Mucosa of descending colon (tissue), 3 donors: ENCODE measurements around the gene TAF6L. TPM values are rescaled to one million over a fixed set of nuclear protein-coding genes. Genes with fewer than 3 reads are reported as not detected.

Source experiments
- ATAC-seq: fragments of 200-7000 bp; cut with Tn5 transposase; one replicate; pipeline ENCODE4 v1.9.1; 2020; ENCODE audit warnings: mild to moderate bottlenecking, moderate library complexity
- DNase-seq, 3 donors: peaks; one replicate each; pipeline ENCODE4 v3.0.0-alpha.2; 2020
- H3K36me3 ChIP-seq: fragments of 200-600 bp; one replicate; pipeline ENCODE4 v1.8.0; 2021; ENCODE audit warnings: low read depth, mild to moderate bottlenecking
- H3K4me1 ChIP-seq: fragments of 200-600 bp; one replicate; pipeline ENCODE4 v1.8.0; 2021; ENCODE audit warnings: low read depth, mild to moderate bottlenecking
- H3K4me3 ChIP-seq: fragments of 200-600 bp; one replicate; pipeline ENCODE4 v1.8.0; 2021; ENCODE audit warnings: mild to moderate bottlenecking
- H3K9me3 ChIP-seq: fragments of 200-600 bp; one replicate; pipeline ENCODE4 v1.8.0; 2021; ENCODE audit warnings: mild to moderate bottlenecking
- intact Hi-C, 2 donors: fragments of 100-400 bp; cut with DNase I in 1 of 2; cut with micrococcal nuclease in 1 of 2; formaldehyde crosslinking; loops; one replicate each; pipeline versions ENCODE4 v1.11.0 to v1.11.1; 2022; cut with DNase I, micrococcal nuclease
- total RNA-seq, 3 donors: library from RNA; stranded (reverse); fragmentation: NEBNext Ultra II Directional in 2 of 3; extraction: Animal tissue kit (Norgen Biotek cat#: 25700) in 2 of 3; gene quantifications; one replicate each; pipeline versions ENCODE4 v1.2.1 to v1.2.4, GENCODE V29; 2021 to 2023
- TF ChIP-seq, protein P1 (sequence below): fragments of 200-600 bp; IDR thresholded peaks from one replicate; pipeline ENCODE4 v1.8.0; 2022; ENCODE audit warnings: antibody characterized with exemption, mild to moderate bottlenecking
- donor health status: DM: no; HTN: no; CAD: no; lungs with moderate emphysema.
- donor health status: DM: no; HTN: no; CAD: no.
- donor health status: DM: no; HTN: yes; CAD: no.

TAF6L gene
- total RNA-seq, 3 donors from 2014 or later, result 17.0 to 23.5 (median 17.1) TPM

- DNase-seq (peak; percentile 24 to 57 (median 54)), ATAC-seq (no peak)
- intact Hi-C loops, result loop anchor here in 1 of 2 donors (5.0 kb wide), 1 partner anchor 70 kb away; no protein-coding TSS in a partner anchor
- Histone ChIP-seq H3K36me3 (peaks cover 3% of the 10 kb centered on the region), H3K4me3 (peak overlapping the region; percentile 82), H3K9me3 (no peaks in the 10 kb centered on the region), H3K4me1 (peaks cover 29% of the 10 kb centered on the region)
- TF ChIP-seq, protein P1, sequence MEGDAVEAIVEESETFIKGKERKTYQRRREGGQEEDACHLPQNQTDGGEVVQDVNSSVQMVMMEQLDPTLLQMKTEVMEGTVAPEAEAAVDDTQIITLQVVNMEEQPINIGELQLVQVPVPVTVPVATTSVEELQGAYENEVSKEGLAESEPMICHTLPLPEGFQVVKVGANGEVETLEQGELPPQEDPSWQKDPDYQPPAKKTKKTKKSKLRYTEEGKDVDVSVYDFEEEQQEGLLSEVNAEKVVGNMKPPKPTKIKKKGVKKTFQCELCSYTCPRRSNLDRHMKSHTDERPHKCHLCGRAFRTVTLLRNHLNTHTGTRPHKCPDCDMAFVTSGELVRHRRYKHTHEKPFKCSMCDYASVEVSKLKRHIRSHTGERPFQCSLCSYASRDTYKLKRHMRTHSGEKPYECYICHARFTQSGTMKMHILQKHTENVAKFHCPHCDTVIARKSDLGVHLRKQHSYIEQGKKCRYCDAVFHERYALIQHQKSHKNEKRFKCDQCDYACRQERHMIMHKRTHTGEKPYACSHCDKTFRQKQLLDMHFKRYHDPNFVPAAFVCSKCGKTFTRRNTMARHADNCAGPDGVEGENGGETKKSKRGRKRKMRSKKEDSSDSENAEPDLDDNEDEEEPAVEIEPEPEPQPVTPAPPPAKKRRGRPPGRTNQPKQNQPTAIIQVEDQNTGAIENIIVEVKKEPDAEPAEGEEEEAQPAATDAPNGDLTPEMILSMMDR, result no peak
These were observed 21.0 kb downstream of the TAF6L start for GRCh38 chr11:62792202-62792575.

GRCh38 chr11:62794201-62794775 lies 23.1 kb downstream of the TAF6L start:
- no peak for ATAC-seq
- H3K4me3 ChIP-seq, result no peak overlapping the region
- H3K36me3 ChIP-seq, result peaks cover 3% of the 10 kb centered on the region
- DNase-seq, result peak in 1 of 3 donors; percentile 24
- H3K9me3 ChIP-seq, result no peaks in the 10 kb centered on the region
- H3K4me1 ChIP-seq, result peaks cover 15% of the 10 kb centered on the region
- TF ChIP-seq, protein P1, result no peak
- intact Hi-C loops, result loop anchor here in 1 of 2 donors (5.0 kb wide), 1 partner anchor 68 kb away; no protein-coding TSS in a partner anchor

DNA sequence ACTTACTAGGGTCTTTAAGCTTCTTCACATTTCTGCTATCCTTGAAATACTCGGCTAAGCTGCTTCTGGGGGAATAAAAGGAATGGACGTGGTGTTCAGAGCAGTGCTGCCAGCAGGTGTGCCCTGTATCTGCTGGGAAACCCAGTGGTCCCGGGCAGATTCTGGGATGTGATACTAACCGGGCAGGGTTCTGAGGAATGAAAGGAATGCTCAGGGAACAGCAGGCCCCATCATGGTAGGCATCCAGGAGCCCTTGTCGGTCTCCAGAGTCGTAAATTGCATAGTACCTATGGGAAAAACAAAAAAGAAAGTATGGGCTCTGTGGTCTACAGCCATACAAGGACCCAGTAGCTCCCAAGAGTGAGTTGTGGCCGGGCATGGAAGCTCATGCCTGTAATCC lies 25.1 kb downstream of the TAF6L start:
- Histone ChIP-seq H3K9me3 (no peaks in the 10 kb centered on the region), H3K4me1 (peaks cover 6% of the 10 kb centered on the region), H3K36me3 (peaks cover 3% of the 10 kb centered on the region), H3K4me3 (no peak overlapping the region)
- ATAC-seq (no peak), DNase-seq (peak in 1 of 3 donors; percentile 6)
- intact Hi-C loops, result no loop called here
- TF ChIP-seq, protein P1, result no peak

DNA sequence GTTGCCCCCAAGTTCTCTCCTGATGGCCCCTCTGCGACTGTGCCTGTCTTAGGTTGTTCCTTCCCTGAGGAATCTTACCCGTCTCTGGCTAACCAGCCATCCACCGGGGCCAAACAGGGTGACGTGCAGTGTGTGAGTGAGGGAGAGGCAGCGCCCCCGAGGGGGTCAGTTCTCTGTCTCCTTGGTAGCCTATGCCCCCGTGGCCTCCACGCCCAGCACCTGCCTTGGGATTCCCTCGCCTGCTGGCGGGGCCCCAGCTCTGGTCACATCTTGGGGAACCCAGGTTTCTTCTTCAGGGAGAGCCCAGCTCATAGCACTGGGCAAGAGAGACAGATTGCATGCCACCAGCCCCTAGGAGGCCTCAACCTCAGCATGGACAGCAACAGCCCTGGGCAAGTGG lies 28.3 kb downstream of the TAF6L start:
- intact Hi-C loops, result no loop called here

DNA sequence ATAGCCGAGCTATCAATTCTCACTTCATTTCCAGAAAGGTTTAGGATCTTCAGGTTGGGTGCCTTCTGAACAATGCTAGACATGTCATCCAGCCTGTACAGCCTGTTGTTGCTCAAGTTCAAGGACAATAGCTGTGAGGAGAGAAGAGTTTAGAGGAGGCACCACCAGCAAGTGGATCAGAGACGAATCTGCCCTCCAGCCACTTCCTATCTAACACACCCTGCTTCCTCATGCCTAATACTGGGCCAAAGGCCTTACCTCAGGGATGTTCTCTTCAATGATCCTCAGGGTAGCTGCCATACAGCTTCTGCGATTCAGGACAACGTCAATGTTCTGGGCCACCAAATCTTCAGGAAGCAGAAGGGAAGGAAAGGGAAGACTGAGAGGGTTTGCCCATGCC lies 29.9 kb downstream of the TAF6L start:
- H3K9me3 ChIP-seq, result no peaks in the 10 kb centered on the region
- ATAC-seq, result no peak
- H3K4me3 ChIP-seq, result no peak overlapping the region
- TF ChIP-seq, protein P1, result no peak
- intact Hi-C loops, result no loop called here
- no peaks in the 10 kb centered on the region for H3K36me3 ChIP-seq
- DNase-seq, result no peak
- H3K4me1 ChIP-seq, result peaks cover 14% of the 10 kb centered on the region

More for the DNA sequence above, 28.3 kb downstream of the TAF6L start:
- no peaks in the 10 kb centered on the region for H3K9me3 ChIP-seq
- H3K4me1 ChIP-seq, result peaks cover 10% of the 10 kb centered on the region
- no peak overlapping the region for H3K4me3 ChIP-seq
- TF ChIP-seq, protein P1, result no peak
- DNase-seq (peak in 1 of 3 donors; percentile 27), ATAC-seq (no peak)
- H3K36me3 ChIP-seq, result no peaks in the 10 kb centered on the region
